ENCODE data around the gene RBM34. TPM values are rescaled to one million over a fixed set of nuclear protein-coding genes. Genes with fewer than 3 reads are reported as not detected.
"Not testable (repeated sequence)": the region's sequence is repeated elsewhere in the genome, so short reads cannot be mapped to it uniquely, and the experiment has no call there.

Gene RBM34
- total RNA-seq, 2 donors from 2014 or later = 25.7 to 90.7 TPM

- TF ChIP-seq CTCF (IDR thresholded peaks at IDR 0.05) = peak; percentile 62 to 86 (median 79)
- TF ChIP-seq POLR2A (IDR thresholded peaks at IDR 0.05) = no peak
- TF ChIP-seq POLR2AphosphoS5 (IDR thresholded peaks at IDR 0.05) = peak; percentile 48
- peak; percentile 68 for DNase-seq (ENCODE audit: low spot score)
- Histone ChIP-seq H3K27me3 (replicated peaks; ENCODE audit: insufficient read depth) (no peaks in the 10 kb centered on the region), H3K4me3 (no peak overlapping the region), H3K4me1 (replicated peaks) (no peaks in the 10 kb centered on the region), H3K36me3 (no peaks in the 10 kb centered on the region), H3K27ac (no peak overlapping the region), H3K9me3 (no peaks in the 10 kb centered on the region)
- WGBS = 30% methylated on average over 24 of the region's 24 CpGs
- intact Hi-C loops (cut with DNase I) = loop anchor here (5.0 kb wide), 1 partner anchor 323 kb away; no protein-coding TSS in a partner anchor
These were observed 67.1 kb downstream of the RBM34 start for GRCh38 chr1:235093696-235094592.

- whole genome bisulfite sequencing = 38% methylated on average over 27 of the region's 27 CpGs
- Histone ChIP-seq H3K36me3 (no peaks in the 10 kb centered on the region), H3K4me3 (no peak overlapping the region), H3K4me1 (replicated peaks) (no peaks in the 10 kb centered on the region), H3K27me3 (replicated peaks; ENCODE audit: insufficient read depth) (no peaks in the 10 kb centered on the region), H3K27ac (no peak overlapping the region), H3K9me3 (no peaks in the 10 kb centered on the region)
- intact Hi-C loops (cut with DNase I) = loop anchor here (5.0 kb wide), 1 partner anchor 324 kb away; no protein-coding TSS in a partner anchor
- TF ChIP-seq POLR2AphosphoS5 (IDR thresholded peaks at IDR 0.05) (no peak), CTCF (IDR thresholded peaks at IDR 0.05) (peak in 2 of 4 experiments; percentile 7 to 30), POLR2A (IDR thresholded peaks at IDR 0.05) (no peak)
- no peak for DNase-seq (ENCODE audit: low spot score)
These were observed 67.9 kb downstream of the RBM34 start for GRCh38 chr1:235093013-235093695.

- not testable (repeated sequence) for H3K36me3 ChIP-seq; H3K27me3 ChIP-seq (replicated peaks; ENCODE audit: insufficient read depth); H3K27ac ChIP-seq; H3K9me3 ChIP-seq; H3K4me3 ChIP-seq; DNase-seq (ENCODE audit: low spot score); H3K4me1 ChIP-seq (replicated peaks)
- 93% methylated on average over 14 of the region's 14 CpGs for WGBS
- intact Hi-C loops (cut with DNase I) = loop anchor here (5.0 kb wide), 1 partner anchor 325 kb away; no protein-coding TSS in a partner anchor
These were observed 68.6 kb downstream of the RBM34 start for GRCh38 chr1:235092415-235092814.

- not testable (repeated sequence) for H3K36me3 ChIP-seq
- intact Hi-C loops (cut with DNase I) = loop anchor here (5.0 kb wide), 1 partner anchor 325 kb away; no protein-coding TSS in a partner anchor
These were observed 69.0 kb downstream of the RBM34 start for GRCh38 chr1:235092045-235092406.

GRCh38 chr1:235091319-235092044, 69.6 kb downstream of the RBM34 start:
- 96% methylated on average over 20 of the region's 20 CpGs for WGBS
- not testable (repeated sequence) for H3K4me3 ChIP-seq; H3K4me1 ChIP-seq (replicated peaks); H3K27me3 ChIP-seq (replicated peaks; ENCODE audit: insufficient read depth); H3K9me3 ChIP-seq; DNase-seq (ENCODE audit: low spot score); H3K36me3 ChIP-seq; H3K27ac ChIP-seq
- intact Hi-C loops (cut with DNase I) = loop anchor here (5.0 kb wide), 1 partner anchor 326 kb away; no protein-coding TSS in a partner anchor

More at GRCh38 chr1:235092045-235092406, 69.0 kb downstream of the RBM34 start:
- not testable (repeated sequence) for H3K4me3 ChIP-seq; H3K9me3 ChIP-seq; DNase-seq (ENCODE audit: low spot score); H3K4me1 ChIP-seq (replicated peaks); H3K27ac ChIP-seq; H3K27me3 ChIP-seq (replicated peaks; ENCODE audit: insufficient read depth)
- 94% methylated on average over 8 of the region's 8 CpGs for WGBS
